SJSA1 (cell line): ENCODE results near the gene SAMD4A. TPM values are rescaled to one million over a fixed set of nuclear protein-coding genes. Genes with fewer than 3 reads are reported as not detected.
"Not testable (repeated sequence)": the region's sequence is repeated elsewhere in the genome, so short reads cannot be mapped to it uniquely, and the experiment has no call there.

Source experiments
- DNase-seq, 2 experiments: peaks; one replicate each; pipeline ENCODE4 v3.0.0-alpha.2; 2015 to 2020; ENCODE audit warnings: low spot score in 2 of 2, low read depth in 1 of 2
- H3K27ac ChIP-seq: fragments of 250-450 bp; sonication (Bioruptor Pico); 2 replicates; pipeline ENCODE4 v1.5.1; 2020; ENCODE audit warnings: mild to moderate bottlenecking, moderate library complexity
- H3K27me3 ChIP-seq: fragments of 250-450 bp; sonication (Bioruptor Pico); replicated peaks from 2 replicates; pipeline ENCODE4 v1.5.1; 2020; ENCODE audit warnings: mild to moderate bottlenecking, moderate library complexity
- H3K36me3 ChIP-seq: fragments of 250-450 bp; sonication (Bioruptor Pico); 2 replicates; pipeline ENCODE4 v1.5.1; 2020; ENCODE audit warnings: mild to moderate bottlenecking
- H3K4me1 ChIP-seq: fragments of 250-450 bp; sonication (Bioruptor Pico); replicated peaks from 2 replicates; pipeline ENCODE4 v1.6.1; 2021; ENCODE audit warnings: mild to moderate bottlenecking
- H3K4me3 ChIP-seq: fragments of 250-450 bp; sonication (Bioruptor Pico); 2 replicates; pipeline ENCODE4 v1.5.1; 2020; ENCODE audit warnings: mild to moderate bottlenecking
- H3K9me3 ChIP-seq: fragments of 250-450 bp; sonication (Bioruptor Pico); replicated peaks from 2 replicates; pipeline ENCODE4 v1.5.1; 2020; ENCODE audit warnings: mild to moderate bottlenecking
- total RNA-seq: library from RNA; depleted of rRNA; stranded (reverse); fragments of >200 nt; shearing (Covaris generic); gene quantifications from 2 replicates; pipeline ENCODE4 v1.2.3, GENCODE V29; 2014

The SAMD4A gene
- total RNA-seq, 1 experiment from 2014 or later, result 31.6 TPM

- H3K27ac ChIP-seq, result no peak overlapping the region
- H3K4me1 ChIP-seq, result no peaks in the 10 kb centered on the region
- no peak for DNase-seq
- H3K27me3 ChIP-seq, result no peaks in the 10 kb centered on the region
- H3K9me3 ChIP-seq, result no peaks in the 10 kb centered on the region
- peaks cover 58% of the 10 kb centered on the region for H3K36me3 ChIP-seq
- no peak overlapping the region for H3K4me3 ChIP-seq
Measured at GRCh38 chr14:54789166-54789565, 222.2 kb downstream of the SAMD4A start.

- peaks cover 55% of the 10 kb centered on the region for H3K36me3 ChIP-seq
- H3K27ac ChIP-seq, result no peak overlapping the region
- H3K4me1 ChIP-seq, result no peaks in the 10 kb centered on the region
Measured at GRCh38 chr14:54789781-54790480, 223.0 kb downstream of the SAMD4A start.

GRCh38 chr14:54791001-54791400, 224.1 kb downstream of the SAMD4A start:
- Histone ChIP-seq H3K9me3 (no peaks in the 10 kb centered on the region), H3K4me3 (no peak overlapping the region), H3K27ac (no peak overlapping the region), H3K36me3 (peaks cover 45% of the 10 kb centered on the region), H3K27me3 (no peaks in the 10 kb centered on the region), H3K4me1 (peaks cover under 1% of the 10 kb centered on the region; the same call in 1 of the 2 replicates)
- DNase-seq, result no peak

More at GRCh38 chr14:54789781-54790480, 223.0 kb downstream of the SAMD4A start:
- no peak overlapping the region for H3K4me3 ChIP-seq
- no peaks in the 10 kb centered on the region for H3K9me3 ChIP-seq
- H3K27me3 ChIP-seq, result no peaks in the 10 kb centered on the region
- DNase-seq, result no peak

GRCh38 chr14:54792288-54792687, 225.4 kb downstream of the SAMD4A start:
- Histone ChIP-seq H3K27ac (no peak overlapping the region), H3K4me1 (peaks cover 13% of the 10 kb centered on the region), H3K27me3 (no peaks in the 10 kb centered on the region), H3K9me3 (no peaks in the 10 kb centered on the region), H3K36me3 (peaks cover 36% of the 10 kb centered on the region), H3K4me3 (no peak overlapping the region)
- DNase-seq, result no peak

GRCh38 chr14:54794159-54794558, 227.2 kb downstream of the SAMD4A start:
- Histone ChIP-seq H3K9me3 (no peaks in the 10 kb centered on the region), H3K27me3 (no peaks in the 10 kb centered on the region), H3K4me3 (no peak overlapping the region), H3K4me1 (peaks cover 17% of the 10 kb centered on the region), H3K36me3 (peaks cover 22% of the 10 kb centered on the region), H3K27ac (no peak overlapping the region)
- DNase-seq, result no peak

- Histone ChIP-seq H3K4me3 (no peak overlapping the region), H3K27ac (no peak overlapping the region), H3K27me3 (no peaks in the 10 kb centered on the region), H3K9me3 (no peaks in the 10 kb centered on the region), H3K4me1 (peaks cover 17% of the 10 kb centered on the region), H3K36me3 (peaks cover 15% of the 10 kb centered on the region)
- no peak for DNase-seq
Measured at GRCh38 chr14:54794796-54795195, 227.9 kb downstream of the SAMD4A start.

- Histone ChIP-seq H3K4me1 (peaks cover 17% of the 10 kb centered on the region), H3K36me3 (peaks cover 5% of the 10 kb centered on the region), H3K27me3 (no peaks in the 10 kb centered on the region), H3K9me3 (no peaks in the 10 kb centered on the region), H3K27ac (peak overlapping the region; percentile 35), H3K4me3 (no peak overlapping the region)
- peak; percentile 56 to 60 for DNase-seq
Measured at GRCh38 chr14:54796961-54797360, 230.0 kb downstream of the SAMD4A start.

GRCh38 chr14:54797556-54797955, 230.6 kb downstream of the SAMD4A start:
- DNase-seq, result no peak
- Histone ChIP-seq H3K36me3 (peaks cover 5% of the 10 kb centered on the region), H3K4me1 (peaks cover 17% of the 10 kb centered on the region), H3K9me3 (no peaks in the 10 kb centered on the region), H3K4me3 (no peak overlapping the region), H3K27ac (no peak overlapping the region), H3K27me3 (no peaks in the 10 kb centered on the region)

GRCh38 chr14:54797986-54798385, 231.1 kb downstream of the SAMD4A start:
- peaks cover 17% of the 10 kb centered on the region for H3K4me1 ChIP-seq
- peaks cover 5% of the 10 kb centered on the region for H3K36me3 ChIP-seq
- H3K27me3 ChIP-seq, result no peaks in the 10 kb centered on the region
- no peak for DNase-seq
- H3K9me3 ChIP-seq, result no peaks in the 10 kb centered on the region
- no peak overlapping the region for H3K4me3 ChIP-seq
- no peak overlapping the region for H3K27ac ChIP-seq

- peaks cover 5% of the 10 kb centered on the region for H3K36me3 ChIP-seq
- H3K4me3 ChIP-seq, result no peak overlapping the region
- DNase-seq, result no peak
- no peaks in the 10 kb centered on the region for H3K9me3 ChIP-seq
- H3K4me1 ChIP-seq, result peaks cover 17% of the 10 kb centered on the region
- H3K27me3 ChIP-seq, result no peaks in the 10 kb centered on the region
- H3K27ac ChIP-seq, result no peak overlapping the region
Measured at GRCh38 chr14:54798465-54799124, 231.7 kb downstream of the SAMD4A start.

GRCh38 chr14:54801482-54801881, 234.6 kb downstream of the SAMD4A start:
- H3K4me1 ChIP-seq, result peaks cover 14% of the 10 kb centered on the region
- not testable (repeated sequence) for H3K27me3 ChIP-seq, H3K9me3 ChIP-seq, H3K4me3 ChIP-seq, H3K36me3 ChIP-seq, DNase-seq, H3K27ac ChIP-seq

- no peak for DNase-seq
- no peak overlapping the region for H3K27ac ChIP-seq
- no peaks in the 10 kb centered on the region for H3K9me3 ChIP-seq
- H3K4me1 ChIP-seq, result peaks cover 3% of the 10 kb centered on the region; the same call in 1 of the 2 replicates
- no peaks in the 10 kb centered on the region for H3K27me3 ChIP-seq
- no peaks in the 10 kb centered on the region for H3K36me3 ChIP-seq
- H3K4me3 ChIP-seq, result no peak overlapping the region
Measured at GRCh38 chr14:54803396-54803795, 236.5 kb downstream of the SAMD4A start.

GRCh38 chr14:54803926-54804537, 237.1 kb downstream of the SAMD4A start:
- H3K9me3 ChIP-seq, result no peaks in the 10 kb centered on the region
- H3K27me3 ChIP-seq, result no peaks in the 10 kb centered on the region
- no peak for DNase-seq
- H3K27ac ChIP-seq, result no peak overlapping the region
- H3K4me3 ChIP-seq, result no peak overlapping the region
- H3K36me3 ChIP-seq, result no peaks in the 10 kb centered on the region
- peaks cover 3% of the 10 kb centered on the region; the same call in 1 of the 2 replicates for H3K4me1 ChIP-seq

- Histone ChIP-seq H3K9me3 (no peaks in the 10 kb centered on the region), H3K27ac (no peak overlapping the region), H3K4me1 (peaks cover 3% of the 10 kb centered on the region; the same call in 1 of the 2 replicates), H3K36me3 (no peaks in the 10 kb centered on the region), H3K4me3 (no peak overlapping the region), H3K27me3 (no peaks in the 10 kb centered on the region)
- DNase-seq, result no peak
Measured at GRCh38 chr14:54804538-54805041, 237.7 kb downstream of the SAMD4A start.
